Measurements from ENCODE around the gene FAM117A. TPM values are rescaled to one million over a fixed set of nuclear protein-coding genes. Genes with fewer than 3 reads are reported as not detected.

The FAM117A gene
- total RNA-seq, 1 experiment from 2014 or later = 21.8 TPM

GRCh38 chr17:49716668-49717364 lies 47.1 kb downstream of the FAM117A start:
- no peak for DNase-seq

GRCh38 chr17:49715717-49716279 lies 48.1 kb downstream of the FAM117A start:
- Histone ChIP-seq H3K27me3 (ENCODE audit: control insufficient read depth, insufficient read depth, low read length) (no peaks in the 10 kb centered on the region), H3K36me3 (replicated peaks; ENCODE audit: control insufficient read depth, insufficient read depth, low read length) (peaks cover 36% of the 10 kb centered on the region), H3K4me3 (ENCODE audit: insufficient read depth, low read depth, low read length) (no peak overlapping the region)
- DNase-seq = no peak

More at GRCh38 chr17:49716668-49717364, 47.1 kb downstream of the FAM117A start:
- Histone ChIP-seq H3K27me3 (ENCODE audit: control insufficient read depth, insufficient read depth, low read length) (no peaks in the 10 kb centered on the region), H3K4me3 (ENCODE audit: insufficient read depth, low read depth, low read length) (no peak overlapping the region), H3K36me3 (replicated peaks; ENCODE audit: control insufficient read depth, insufficient read depth, low read length) (peaks cover 38% of the 10 kb centered on the region)

GRCh38 chr17:49715216-49715615 lies 48.7 kb downstream of the FAM117A start:
- Histone ChIP-seq H3K4me3 (ENCODE audit: insufficient read depth, low read depth, low read length) (no peak overlapping the region), H3K27me3 (ENCODE audit: control insufficient read depth, insufficient read depth, low read length) (no peaks in the 10 kb centered on the region), H3K36me3 (replicated peaks; ENCODE audit: control insufficient read depth, insufficient read depth, low read length) (peaks cover 35% of the 10 kb centered on the region)
- DNase-seq = no peak

GRCh38 chr17:49708515-49709183 lies 55.3 kb downstream of the FAM117A start:
- no peak overlapping the region; the same call in 1 of the 2 replicates for H3K4me3 ChIP-seq (ENCODE audit: insufficient read depth, low read depth, low read length)
- peaks cover 15% of the 10 kb centered on the region for H3K36me3 ChIP-seq (replicated peaks; ENCODE audit: control insufficient read depth, insufficient read depth, low read length)
- no peaks in the 10 kb centered on the region for H3K27me3 ChIP-seq (ENCODE audit: control insufficient read depth, insufficient read depth, low read length)
- peak; percentile 67 for DNase-seq

GRCh38 chr17:49707608-49708514 lies 56.1 kb downstream of the FAM117A start, which contains the start of gene SLC35B1:
Gene SLC35B1, minus strand, starts transcription at chr17:49707964. Its CDS starts 131 bp downstream, at chr17:49707833.
- H3K36me3 ChIP-seq (replicated peaks; ENCODE audit: control insufficient read depth, insufficient read depth, low read length) = peaks cover 22% of the 10 kb centered on the region
- DNase-seq = peak; percentile 98
- no peaks in the 10 kb centered on the region for H3K27me3 ChIP-seq (ENCODE audit: control insufficient read depth, insufficient read depth, low read length)
- peak within 1 kb of the TSS; percentile 76 for H3K4me3 ChIP-seq (ENCODE audit: insufficient read depth, low read depth, low read length)

- H3K27me3 ChIP-seq (ENCODE audit: control insufficient read depth, insufficient read depth, low read length) = no peaks in the 10 kb centered on the region
- peak overlapping the region; percentile 76 for H3K4me3 ChIP-seq (ENCODE audit: insufficient read depth, low read depth, low read length)
- peak; percentile 56 for DNase-seq
- peaks cover 23% of the 10 kb centered on the region for H3K36me3 ChIP-seq (replicated peaks; ENCODE audit: control insufficient read depth, insufficient read depth, low read length)
These were observed 56.7 kb downstream of the FAM117A start for GRCh38 chr17:49707246-49707607.

GRCh38 chr17:49705254-49705653 lies 58.7 kb downstream of the FAM117A start:
- DNase-seq = no peak
- H3K4me3 ChIP-seq (ENCODE audit: insufficient read depth, low read depth, low read length) = no peak overlapping the region

GRCh38 chr17:49703557-49704277 lies 60.2 kb downstream of the FAM117A start:
- H3K27me3 ChIP-seq (ENCODE audit: control insufficient read depth, insufficient read depth, low read length) = no peaks in the 10 kb centered on the region
- H3K36me3 ChIP-seq (replicated peaks; ENCODE audit: control insufficient read depth, insufficient read depth, low read length) = peaks cover 29% of the 10 kb centered on the region
- no peak overlapping the region for H3K4me3 ChIP-seq (ENCODE audit: insufficient read depth, low read depth, low read length)
- DNase-seq = peak; percentile 63

More at GRCh38 chr17:49705254-49705653, 58.7 kb downstream of the FAM117A start:
- H3K36me3 ChIP-seq (replicated peaks; ENCODE audit: control insufficient read depth, insufficient read depth, low read length) = peaks cover 29% of the 10 kb centered on the region
- no peaks in the 10 kb centered on the region for H3K27me3 ChIP-seq (ENCODE audit: control insufficient read depth, insufficient read depth, low read length)

- H3K36me3 ChIP-seq (replicated peaks; ENCODE audit: control insufficient read depth, insufficient read depth, low read length) = peaks cover 29% of the 10 kb centered on the region
- no peaks in the 10 kb centered on the region for H3K27me3 ChIP-seq (ENCODE audit: control insufficient read depth, insufficient read depth, low read length)
- DNase-seq = no peak
- no peak overlapping the region for H3K4me3 ChIP-seq (ENCODE audit: insufficient read depth, low read depth, low read length)
These were observed 63.0 kb downstream of the FAM117A start for GRCh38 chr17:49700960-49701359.

GRCh38 chr17:49699966-49700575 lies 63.9 kb downstream of the FAM117A start:
- no peak for DNase-seq
- no peaks in the 10 kb centered on the region for H3K27me3 ChIP-seq (ENCODE audit: control insufficient read depth, insufficient read depth, low read length)
- peaks cover 26% of the 10 kb centered on the region for H3K36me3 ChIP-seq (replicated peaks; ENCODE audit: control insufficient read depth, insufficient read depth, low read length)
- H3K4me3 ChIP-seq (ENCODE audit: insufficient read depth, low read depth, low read length) = no peak overlapping the region

- H3K27me3 ChIP-seq (ENCODE audit: control insufficient read depth, insufficient read depth, low read length) = no peaks in the 10 kb centered on the region
- H3K4me3 ChIP-seq (ENCODE audit: insufficient read depth, low read depth, low read length) = no peak overlapping the region
- DNase-seq = no peak
These were observed 65.9 kb downstream of the FAM117A start for GRCh38 chr17:49698005-49698404.

GRCh38 chr17:49696233-49696761 lies 67.6 kb downstream of the FAM117A start:
- Histone ChIP-seq H3K4me3 (ENCODE audit: insufficient read depth, low read depth, low read length) (no peak overlapping the region), H3K27me3 (ENCODE audit: control insufficient read depth, insufficient read depth, low read length) (no peaks in the 10 kb centered on the region), H3K36me3 (replicated peaks; ENCODE audit: control insufficient read depth, insufficient read depth, low read length) (no peaks in the 10 kb centered on the region; the same call in 1 of the 2 replicates)
- DNase-seq = no peak

More at GRCh38 chr17:49698005-49698404, 65.9 kb downstream of the FAM117A start:
- peaks cover 11% of the 10 kb centered on the region for H3K36me3 ChIP-seq (replicated peaks; ENCODE audit: control insufficient read depth, insufficient read depth, low read length)

GRCh38 chr17:49695698-49696232 lies 68.2 kb downstream of the FAM117A start:
- H3K36me3 ChIP-seq (replicated peaks; ENCODE audit: control insufficient read depth, insufficient read depth, low read length) = no peaks in the 10 kb centered on the region; the same call in 1 of the 2 replicates
- H3K27me3 ChIP-seq (ENCODE audit: control insufficient read depth, insufficient read depth, low read length) = no peaks in the 10 kb centered on the region
- DNase-seq = no peak
- no peak overlapping the region for H3K4me3 ChIP-seq (ENCODE audit: insufficient read depth, low read depth, low read length)
